K562 (cell line): ENCODE data around the gene ZNF462. TPM values are rescaled to one million over a fixed set of nuclear protein-coding genes. Genes with fewer than 3 reads are reported as not detected.

Source experiments
- ATAC-seq: fragments of 200-7000 bp; cut with Tn5 transposase; 3 replicates; pipeline ENCODE4 v1.9.1; 2020; ENCODE audit warnings: moderate library complexity
- BruUV-seq: library from RNA; stranded (reverse); fragments of 400-500 nt; replicated peaks from 2 replicates; lab custom pipeline; 2021; lab: Mats Ljungman, UMichigan
- CTCF ChIA-PET: fragments of 300-600 bp; formaldehyde crosslinking; extraction: SDS; loops from one replicate; lab custom pipeline; 2021; ENCODE audit warnings: low intra/inter-chr PET ratio; lab: Yijun Ruan, JAX
- POLR2A ChIA-PET: fragments of 300-600, 350-650 bp; sonication (Branson Sonifier 250); formaldehyde crosslinking; extraction: SDS; loops from one replicate; lab custom pipeline; 2021; ENCODE audit warnings: antibody characterized with exemption, inconsistent platforms; lab: Yijun Ruan, JAX
- DNase-seq, 4 experiments: peaks; one replicate each; pipeline versions ENCODE4 v3.0.0 to v3.0.0-alpha.2; 2011 to 2018; ENCODE audit warnings: low spot score in 3 of 4, mixed read lengths in 3 of 4; ENCODE audit errors: extremely low read depth in 1 of 4
- FAIRE-seq: peaks from 2 replicates; lab custom pipeline; 2011; peaks lifted over from hg19 to GRCh38; lab: Jason Lieb, UNC
- H2AFZ ChIP-seq: 2 replicates; pipeline ENCODE4 v1.6.0; 2011; ENCODE audit warnings: low read depth, low read length, control low read depth, inconsistent platforms
- H3K27ac ChIP-seq: fragments of 200-600 bp; 3 replicates; pipeline ENCODE4 v1.8.0; 2011; ENCODE audit warnings: low read depth, mild to moderate bottlenecking, control low read depth, inconsistent platforms, low read length, moderate library complexity, mixed read lengths; ENCODE audit errors: extremely low read depth
- H3K27me3 ChIP-seq, 2 experiments: fragments of 300-600 bp in 1 of 2; 2 replicates in 1 of 2; 3 replicates in 1 of 2; pipeline versions ENCODE4 v1.6.0 to v1.8.0; 2011; ENCODE audit warnings: inconsistent platforms in 2 of 2, low read length in 2 of 2, mild to moderate bottlenecking in 1 of 2, mixed read lengths in 1 of 2, moderate library complexity in 1 of 2; ENCODE audit not compliant: control insufficient read depth in 2 of 2, insufficient read depth in 2 of 2
- H3K36me3 ChIP-seq: fragments of 300-600 bp; 3 replicates; pipeline ENCODE4 v1.8.0; 2011; ENCODE audit warnings: mild to moderate bottlenecking, low read length, inconsistent platforms; ENCODE audit not compliant: control insufficient read depth, insufficient read depth
- H3K4me1 ChIP-seq, 2 experiments: fragments of 200-600 bp in 1 of 2; replicated peaks in 1 of 2; 2 replicates in 1 of 2; 3 replicates in 1 of 2; pipeline versions ENCODE4 v1.5.1 to v1.8.0; 2011; ENCODE audit warnings: inconsistent platforms in 2 of 2, low read length in 2 of 2, mild to moderate bottlenecking in 1 of 2, mixed read lengths in 1 of 2, moderate library complexity in 1 of 2; ENCODE audit not compliant: control insufficient read depth in 2 of 2, insufficient read depth in 2 of 2
- H3K4me2 ChIP-seq: 2 replicates; pipeline ENCODE4 v1.6.1; 2011; ENCODE audit warnings: low read length, control low read depth, inconsistent platforms, mixed read lengths; ENCODE audit not compliant: insufficient read depth
- H3K4me3 ChIP-seq: fragments of 200-600 bp; sonication (generic), shearing (Covaris generic); 2 replicates; pipeline ENCODE4 v1.5.1; 2016; ENCODE audit warnings: control low read depth, inconsistent platforms
- H3K79me2 ChIP-seq: fragments of 200-600 bp; 3 replicates; pipeline ENCODE4 v1.8.0; 2011; ENCODE audit warnings: low read length, inconsistent platforms; ENCODE audit not compliant: control insufficient read depth, insufficient read depth
- H3K9ac ChIP-seq, 2 experiments: 2 replicates each; pipeline versions ENCODE4 v1.6.0 to v1.6.1; 2011; ENCODE audit warnings: low read depth in 2 of 2, low read length in 2 of 2, control low read depth in 1 of 2, inconsistent platforms in 1 of 2, mild to moderate bottlenecking in 1 of 2, mixed read lengths in 1 of 2; ENCODE audit not compliant: insufficient read depth in 1 of 2
- H3K9me1 ChIP-seq: one replicate; pipeline ENCODE4 v1.6.0; 2011; ENCODE audit warnings: inconsistent platforms, mild to moderate bottlenecking, low read length, moderate library complexity; ENCODE audit not compliant: control insufficient read depth, insufficient read depth
- H3K9me3 ChIP-seq: replicated peaks from 2 replicates; pipeline ENCODE4 v1.5.1; 2011; ENCODE audit warnings: low read depth, low read length, inconsistent platforms; ENCODE audit not compliant: control insufficient read depth, insufficient read depth
- H4K20me1 ChIP-seq: replicated peaks from 2 replicates; pipeline ENCODE4 v1.6.1; 2011; ENCODE audit warnings: low read length, inconsistent platforms, mixed read lengths; ENCODE audit not compliant: control insufficient read depth, insufficient read depth
- ATF2 ChIP-seq: sonication (generic); formaldehyde crosslinking; IDR thresholded peaks from 2 replicates; pipeline ENCODE4 v1.8.1; 2022; ENCODE audit warnings: missing genetic modification reagents
- CBX2 ChIP-seq: fragments of 200-600 bp; sonication (generic); IDR thresholded peaks from one replicate; pipeline ENCODE4 v1.6.1; 2012; ENCODE audit warnings: mild to moderate bottlenecking, low read length, inconsistent platforms; ENCODE audit not compliant: insufficient read depth, poor library complexity, severe bottlenecking
- GTF2F1 ChIP-seq: IDR thresholded peaks from 2 replicates; pipeline ENCODE4 v1.6.1; 2011; ENCODE audit warnings: low read depth, low read length, improper control_type of control experiment
- RHOXF2B ChIP-seq: fragments of 250-450 bp; sonication (Bioruptor Pico); conservative IDR thresholded peaks from 2 replicates; pipeline ENCODE4 v1.5.1; 2021
- SMAD4 ChIP-seq: fragments of 250-450 bp; sonication (Bioruptor Pico); conservative IDR thresholded peaks from 2 replicates; pipeline ENCODE4 v1.8.0; 2021; ENCODE audit warnings: inconsistent platforms, mild to moderate bottlenecking, moderate library complexity
- ZNF217 ChIP-seq: sonication (generic); formaldehyde crosslinking; IDR thresholded peaks from 2 replicates; pipeline ENCODE4 v1.8.0; 2022; ENCODE audit warnings: mild to moderate bottlenecking, missing genetic modification reagents
- WGBS: fragments of 100-300 bp; shearing (Covaris generic); methylation state at CpG from one replicate; pipeline ENCODE4 v1.1.6; 2016; ENCODE audit warnings: low coverage, mixed read lengths; ENCODE audit not compliant: insufficient coverage; ENCODE audit errors: missing lambda C conversion rate; 5-methylcytosine and 5-hydroxymethylcytosine counted together
- in situ Hi-C: fragments of 300-500 bp; cut with MboI; formaldehyde crosslinking; loops from 4 replicates; pipeline ENCODE4 v1.15.0; 2018; ENCODE audit warnings: inconsistent platforms, mixed read lengths
- intact Hi-C: fragments of 100-400 bp; cut with micrococcal nuclease; formaldehyde crosslinking; loops from 2 replicates; pipeline ENCODE4 v1.14.2; 2022
- polyA plus RNA-seq, 8 experiments: library from polyadenylated mRNA; depleted of rRNA in 4 of 8; stranded (reverse) in 5 of 8; unstranded in 3 of 8; fragments of >200 nt; fragmentation: Nextera tagmentation in 2 of 8; fragmentation: Illumina TruSeq in 1 of 8; extraction: Ambion mirVana in 2 of 8; extraction: Trizol in 1 of 8; gene quantifications; 2 replicates each; pipeline versions ENCODE4 v1.2.1 to v1.2.3, GENCODE V29; 2011 to 2014; ENCODE audit warnings: inconsistent platforms in 1 of 8, missing spikeins in 1 of 8
- total RNA-seq, 7 experiments: library from RNA; depleted of rRNA in 6 of 7; stranded (reverse); fragments of >200 nt in 6 of 7; fragmentation: Illumina TruSeq in 2 of 7; extraction: Trizol in 2 of 7; gene quantifications; 2 replicates each; pipeline versions ENCODE4 v1.2.1 to v1.2.3, GENCODE V29; 2011 to 2021; ENCODE audit warnings: low replicate concordance in 1 of 7

The ZNF462 gene
- total and polyA plus RNA-seq, 9 of the 15 experiments (the other 6 are each of a cell fraction or from before 2014, with no cell fraction given) = 0.20 TPM; not detected in 8

GRCh38 chr9:106879439-106879882 is 16.5 kb downstream of the ZNF462 start:
- DNase-seq (no peak), ATAC-seq (no peak), FAIRE-seq (no peak)
- WGBS = 0% methylated on average over 3 of the region's 3 CpGs
- no TSS peak for BruUV-seq
- no peaks in the 10 kb centered on the region for H3K36me3 ChIP-seq
- H3K4me3 ChIP-seq = no peak overlapping the region
- ChIA-PET CTCF (no interaction called here), POLR2A (no interaction called here)
- no peak overlapping the region for H3K4me2 ChIP-seq
- H2AFZ ChIP-seq = no peak overlapping the region
- H3K27ac ChIP-seq = no peak overlapping the region
- H3K9me3 ChIP-seq = no peaks in the 10 kb centered on the region
- no peaks in the 10 kb centered on the region for H4K20me1 ChIP-seq
- H3K9ac ChIP-seq = no peak overlapping the region
- TF ChIP-seq RHOXF2B (CRISPR knock-in tag) = no peak
- no peak for TF ChIP-seq GTF2F1
- no peaks in the 10 kb centered on the region for H3K4me1 ChIP-seq
- no peaks in the 10 kb centered on the region for H3K79me2 ChIP-seq
- in situ Hi-C loops (no loop called here), intact Hi-C loops (no loop called here)
- H3K27me3 ChIP-seq = no peaks in the 10 kb centered on the region
- no peaks in the 10 kb centered on the region for H3K9me1 ChIP-seq

- Histone ChIP-seq H4K20me1 (no peaks in the 10 kb centered on the region), H3K9ac (no peak overlapping the region), H3K79me2 (no peaks in the 10 kb centered on the region), H3K4me1 (no peaks in the 10 kb centered on the region), H3K4me2 (no peak overlapping the region), H3K36me3 (no peaks in the 10 kb centered on the region), H2AFZ (no peak overlapping the region)
- no peak for ATAC-seq
- intact Hi-C loops (no loop called here), in situ Hi-C loops (no loop called here)
- WGBS = 4% methylated on average over 5 of the region's 5 CpGs
- CTCF ChIA-PET = no interaction called here
- no TSS peak for BruUV-seq
- no peak for FAIRE-seq
- TF ChIP-seq ATF2 (CRISPR knock-in tag) (no peak), CBX2 (no peak), ZNF217 (CRISPR knock-in tag) (no peak), SMAD4 (CRISPR knock-in tag) (no peak)
- TF ChIP-seq, all 486 proteins: peak for 0
- POLR2A ChIA-PET = no interaction called here
- Histone ChIP-seq H3K9me1 (no peaks in the 10 kb centered on the region), H3K27me3 (no peaks in the 10 kb centered on the region), H3K27ac (no peak overlapping the region), H3K9me3 (no peaks in the 10 kb centered on the region), H3K4me3 (no peak overlapping the region)
- DNase-seq = no peak
Measured at GRCh38 chr9:106880081-106880480, 17.1 kb downstream of the ZNF462 start.
